ENCODE measurements around the gene RTN4RL1. TPM values are rescaled to one million over a fixed set of nuclear protein-coding genes. Genes with fewer than 3 reads are reported as not detected.
A peak's percentile ranks its signal among the peaks of the same experiment; 100 is the strongest.

RTN4RL1 gene
- total RNA-seq, 1 experiment from 2014 or later = 0.22 TPM

DNA sequence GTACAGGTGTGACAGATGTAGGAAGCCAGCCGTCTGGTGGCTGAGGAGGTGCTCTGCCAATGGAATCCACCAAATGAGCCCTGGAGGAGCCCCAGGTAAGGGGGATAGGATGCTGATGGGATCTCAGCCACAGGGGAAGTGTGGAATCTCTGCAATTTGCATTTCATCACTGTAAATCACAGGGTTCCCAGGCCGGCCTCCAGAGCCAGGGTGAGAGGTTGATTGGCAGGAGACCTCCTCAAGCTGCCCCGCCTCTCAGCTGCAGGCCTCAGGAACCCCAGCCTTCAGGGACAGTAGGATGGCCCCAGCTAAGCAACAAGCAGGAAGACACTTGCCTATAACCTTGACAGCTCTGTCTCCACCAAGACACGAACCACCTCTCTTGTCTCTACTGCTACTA, 39.4 kb downstream of the RTN4RL1 start:
- no peak overlapping the region for H4K8ac ChIP-seq (replicated peaks; ENCODE audit: insufficient read length, low read depth, low read length)
- H3K9ac ChIP-seq (ENCODE audit: extremely low read depth, insufficient read length, low read length) = no peak overlapping the region
- no peak overlapping the region for H3K27ac ChIP-seq (ENCODE audit: insufficient read length, low read depth, low read length)
- H3K23me2 ChIP-seq (ENCODE audit: insufficient read length, low read depth, low read length, poor library complexity, severe bottlenecking) = no peaks in the 10 kb centered on the region
- peak; percentile 90 for DNase-seq
- H2BK12ac ChIP-seq (ENCODE audit: insufficient read length, low read depth, low read length) = no peak overlapping the region
- Mint-ChIP-seq H3K36me3 (ENCODE audit: insufficient read depth in 1 of 3, low read depth in 3 of 3) (no peaks in the 10 kb centered on the region), H3K4me3 (no peak overlapping the region), H3K9me3 (no peaks in the 10 kb centered on the region), H3K27ac (no peak overlapping the region), H3K27me3 (ENCODE audit: low read depth) (peaks cover 39% of the 10 kb centered on the region), H3K4me1 (peaks cover 10 to 20% of the 10 kb centered on the region in 2 experiments; a peak in 3 of 4 replicates)
- H3K27me3 ChIP-seq (ENCODE audit: insufficient read depth, low read length) = no peaks in the 10 kb centered on the region; the same call in 1 of the 2 replicates
- H3K9me3 ChIP-seq (ENCODE audit: control insufficient read depth, low read depth, low read length) = no peaks in the 10 kb centered on the region
- no peak overlapping the region for H4K91ac ChIP-seq (ENCODE audit: insufficient read length, low read depth, low read length)
- no peak overlapping the region for H4K5ac ChIP-seq (ENCODE audit: insufficient read length, low read depth, low read length)
- no peak overlapping the region for H3K4ac ChIP-seq (ENCODE audit: low read depth, low read length)
- H3K23ac ChIP-seq (ENCODE audit: insufficient read length, low read depth, low read length) = no peak overlapping the region
- no peak overlapping the region for H2AFZ ChIP-seq (ENCODE audit: low read length)
- H3T11ph ChIP-seq (ENCODE audit: low read length) = no peak overlapping the region
- H2AK5ac ChIP-seq (ENCODE audit: insufficient read length, low read length) = no peak overlapping the region
- H3K14ac ChIP-seq (ENCODE audit: insufficient read depth, low read length) = no peak overlapping the region
- H3K79me1 ChIP-seq (ENCODE audit: insufficient read depth, low read depth, low read length, poor library complexity, severe bottlenecking) = no peaks in the 10 kb centered on the region
- no peak overlapping the region for H2BK15ac ChIP-seq (ENCODE audit: low read depth, low read length)
- no peak overlapping the region for H3K56ac ChIP-seq (ENCODE audit: insufficient read length, low read depth, low read length)
- H3K79me2 ChIP-seq (ENCODE audit: insufficient read depth, low read length) = no peaks in the 10 kb centered on the region
- no peaks in the 10 kb centered on the region; the same call in 1 of the 2 replicates for H3K4me1 ChIP-seq (ENCODE audit: insufficient read depth, low read length)
- no peaks in the 10 kb centered on the region for H4K20me1 ChIP-seq (ENCODE audit: control insufficient read depth, insufficient read depth, insufficient read length)
- TF ChIP-seq, protein P1, sequence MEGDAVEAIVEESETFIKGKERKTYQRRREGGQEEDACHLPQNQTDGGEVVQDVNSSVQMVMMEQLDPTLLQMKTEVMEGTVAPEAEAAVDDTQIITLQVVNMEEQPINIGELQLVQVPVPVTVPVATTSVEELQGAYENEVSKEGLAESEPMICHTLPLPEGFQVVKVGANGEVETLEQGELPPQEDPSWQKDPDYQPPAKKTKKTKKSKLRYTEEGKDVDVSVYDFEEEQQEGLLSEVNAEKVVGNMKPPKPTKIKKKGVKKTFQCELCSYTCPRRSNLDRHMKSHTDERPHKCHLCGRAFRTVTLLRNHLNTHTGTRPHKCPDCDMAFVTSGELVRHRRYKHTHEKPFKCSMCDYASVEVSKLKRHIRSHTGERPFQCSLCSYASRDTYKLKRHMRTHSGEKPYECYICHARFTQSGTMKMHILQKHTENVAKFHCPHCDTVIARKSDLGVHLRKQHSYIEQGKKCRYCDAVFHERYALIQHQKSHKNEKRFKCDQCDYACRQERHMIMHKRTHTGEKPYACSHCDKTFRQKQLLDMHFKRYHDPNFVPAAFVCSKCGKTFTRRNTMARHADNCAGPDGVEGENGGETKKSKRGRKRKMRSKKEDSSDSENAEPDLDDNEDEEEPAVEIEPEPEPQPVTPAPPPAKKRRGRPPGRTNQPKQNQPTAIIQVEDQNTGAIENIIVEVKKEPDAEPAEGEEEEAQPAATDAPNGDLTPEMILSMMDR (conservative IDR thresholded peaks at IDR 0.05) = no peak
- no CpG with 5 or more reads among the region's 4 CpGs for WGBS (ENCODE audit: extremely low coverage, insufficient read length, low lambda C conversion rate)
- H2BK20ac ChIP-seq (ENCODE audit: low read depth, low read length, poor library complexity, severe bottlenecking) = no peak overlapping the region
- no peak overlapping the region for H3K18ac ChIP-seq (ENCODE audit: insufficient read length, low read depth, low read length)
- no peak overlapping the region for H2BK120ac ChIP-seq (ENCODE audit: low read depth, low read length, poor library complexity, severe bottlenecking)
- H3K4me2 ChIP-seq (ENCODE audit: insufficient read depth, insufficient read length, low read length) = no peak overlapping the region
- H2BK5ac ChIP-seq (ENCODE audit: insufficient read length, low read length) = no peak overlapping the region

All from H9 (cell line).